GM23338 (cell line): ENCODE measurements around the gene DYSF. TPM values are rescaled to one million over a fixed set of nuclear protein-coding genes. Genes with fewer than 3 reads are reported as not detected.

Experiments used
- ATAC-seq: fragments of 200-7000 bp; cut with Tn5 transposase; 3 replicates; pipeline ENCODE4 v1.9.1; 2020
- DNase-seq: peaks from one replicate; pipeline ENCODE4 v3.0.0-alpha.2; 2015; ENCODE audit warnings: low spot score
- H2AFZ ChIP-seq: fragments of 200-600 bp; sonication (generic); 2 replicates; pipeline ENCODE4 v1.8.0; 2016; ENCODE audit warnings: antibody characterized with exemption, mild to moderate bottlenecking, moderate library complexity
- H3F3A ChIP-seq: fragments of 200-600 bp; sonication (generic); replicated peaks from 2 replicates; pipeline ENCODE4 v1.8.0; 2017; ENCODE audit warnings: antibody characterized with exemption, mixed run types, low read depth
- H3K27ac ChIP-seq: fragments of 200-600 bp; sonication (generic); 2 replicates; pipeline ENCODE4 v1.6.1; 2016; ENCODE audit warnings: low read depth
- H3K27me3 ChIP-seq: fragments of 200-600 bp; sonication (generic); 2 replicates; pipeline ENCODE4 v1.8.0; 2016; ENCODE audit warnings: mild to moderate bottlenecking, mixed run types, moderate library complexity; ENCODE audit not compliant: insufficient read depth
- H3K36me3 ChIP-seq: fragments of 200-600 bp; sonication (generic); 2 replicates; pipeline ENCODE4 v1.8.0; 2016; ENCODE audit warnings: mild to moderate bottlenecking; ENCODE audit not compliant: insufficient read depth
- H3K4me1 ChIP-seq: fragments of 200-600 bp; sonication (generic); 2 replicates; pipeline ENCODE4 v1.8.0; 2016; ENCODE audit warnings: mild to moderate bottlenecking, moderate library complexity; ENCODE audit not compliant: insufficient read depth
- H3K4me2 ChIP-seq: fragments of 200-600 bp; sonication (generic); 2 replicates; pipeline ENCODE4 v1.7.1; 2017; ENCODE audit warnings: mixed run types
- H3K4me3 ChIP-seq: fragments of 200-600 bp; sonication (generic); 2 replicates; pipeline ENCODE4 v1.6.1; 2016; ENCODE audit warnings: mixed run types
- H3K79me2 ChIP-seq: fragments of 200-600 bp; sonication (generic); replicated peaks from 2 replicates; pipeline ENCODE4 v1.8.0; 2017; ENCODE audit warnings: mild to moderate bottlenecking; ENCODE audit not compliant: insufficient read depth
- H3K9me2 ChIP-seq: fragments of 200-600 bp; sonication (generic); 2 replicates; pipeline ENCODE4 v1.8.0; 2017; ENCODE audit not compliant: insufficient read depth
- H4K20me1 ChIP-seq: fragments of 200-600 bp; sonication (generic); replicated peaks from 2 replicates; pipeline ENCODE4 v1.8.0; 2017; ENCODE audit warnings: mild to moderate bottlenecking; ENCODE audit not compliant: insufficient read depth
- H3K27ac Mint-ChIP-seq: 2 replicates; pipeline ENCODE4 v1.8.0; 2020; ENCODE audit warnings: inconsistent platforms, mild to moderate bottlenecking, moderate library complexity, mixed read lengths
- H3K27me3 Mint-ChIP-seq: 3 replicates; pipeline ENCODE4 v1.8.0; 2022; ENCODE audit warnings: low read depth, mild to moderate bottlenecking, moderate library complexity, mixed read lengths, inconsistent platforms; ENCODE audit not compliant: insufficient read depth, poor library complexity
- H3K36me3 Mint-ChIP-seq: 3 replicates; pipeline ENCODE4 v1.8.0; 2021; ENCODE audit warnings: low read depth, mild to moderate bottlenecking, inconsistent platforms, moderate library complexity, mixed read lengths
- H3K4me1 Mint-ChIP-seq: 3 replicates; pipeline ENCODE4 v1.8.0; 2020; ENCODE audit warnings: mild to moderate bottlenecking, inconsistent platforms, mixed read lengths
- H3K4me3 Mint-ChIP-seq: 3 replicates; pipeline ENCODE4 v1.8.0; 2021; ENCODE audit warnings: moderate library complexity, mild to moderate bottlenecking, inconsistent platforms, mixed read lengths
- H3K9me3 Mint-ChIP-seq: 3 replicates; pipeline ENCODE4 v1.8.0; 2020; ENCODE audit warnings: moderate library complexity, mild to moderate bottlenecking, inconsistent platforms, mixed read lengths
- CREB1 ChIP-seq: fragments of 250-450 bp; sonication (Bioruptor Pico); IDR thresholded peaks from 2 replicates; pipeline ENCODE4 v1.5.0; 2020; ENCODE audit warnings: low read depth, mild to moderate bottlenecking, moderate library complexity
- EZH2phosphoT487 ChIP-seq: fragments of 200-600 bp; sonication (generic); IDR thresholded peaks from one replicate; pipeline ENCODE4 v1.8.1; 2018; ENCODE audit warnings: antibody characterized with exemption; ENCODE audit not compliant: unreplicated experiment
- NANOG ChIP-seq: IDR thresholded peaks from 2 replicates; pipeline ENCODE4 v1.6.1; 2016; ENCODE audit warnings: antibody characterized with exemption, borderline replicate concordance
- ZNF114 ChIP-seq: fragments of 250-450 bp; sonication (Bioruptor Pico); IDR thresholded peaks from 2 replicates; pipeline ENCODE4 v1.5.0; 2020; ENCODE audit warnings: mild to moderate bottlenecking, moderate library complexity
- ZNF331 ChIP-seq: fragments of 250-450 bp; sonication (Bioruptor Pico); IDR thresholded peaks from 2 replicates; pipeline ENCODE4 v1.5.0; 2020; ENCODE audit warnings: low read depth, mild to moderate bottlenecking, moderate library complexity
- polyA plus RNA-seq: library from polyadenylated mRNA; unstranded; fragments of >200 nt; fragmentation: Nextera tagmentation; extraction: Ambion mirVana; gene quantifications from 2 replicates; pipeline ENCODE4 v1.2.1, GENCODE V29; 2016
- total RNA-seq: library from RNA; depleted of rRNA; stranded (reverse); fragments of >200 nt; shearing (Covaris generic); gene quantifications from 2 replicates; pipeline ENCODE4 v1.2.3, GENCODE V29; 2014
- TF ChIP-seq, protein P1 (sequence below), 2 experiments: fragments of 200-600 bp in 1 of 2; sonication (generic) in 1 of 2; conservative IDR thresholded peaks; 2 replicates each; pipeline versions ENCODE4 v1.5.1 to v1.6.1; 2016 to 2017; ENCODE audit warnings: antibody characterized with exemption in 2 of 2, low read depth in 2 of 2, mild to moderate bottlenecking in 2 of 2, moderate library complexity in 1 of 2
- TF ChIP-seq, protein P2 (sequence below): IDR thresholded peaks from one replicate; pipeline ENCODE4 v1.6.1; 2018; ENCODE audit warnings: antibody characterized with exemption; ENCODE audit not compliant: unreplicated experiment
- TF ChIP-seq, protein P3 (sequence below): fragments of 250-450 bp; sonication (Bioruptor Pico); IDR thresholded peaks from 2 replicates; pipeline ENCODE4 v1.5.0; 2020; ENCODE audit warnings: mild to moderate bottlenecking, moderate library complexity

Gene DYSF
- total and polyA plus RNA-seq, 2 experiments from 2014 or later: 7.3 to 21.3 TPM

DNA sequence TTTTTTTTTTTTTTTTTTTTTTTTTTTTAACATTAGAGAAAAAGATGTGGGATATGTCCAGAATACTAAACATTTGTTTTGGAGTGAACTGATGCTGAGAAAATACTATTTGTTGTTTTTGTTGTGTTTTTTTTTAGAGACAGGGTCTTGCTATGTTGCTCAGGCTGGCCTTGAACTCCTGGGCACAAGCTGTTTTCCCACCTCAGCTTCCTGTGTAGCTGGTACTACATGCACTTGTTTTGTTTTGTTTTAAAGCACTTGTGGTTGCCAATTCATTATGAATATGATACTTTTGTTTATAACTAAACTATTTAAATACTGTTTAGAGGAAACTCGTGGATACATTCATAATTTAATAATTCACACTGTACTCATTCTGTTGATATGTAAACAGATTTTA, 33.4 kb upstream of the DYSF start:
- no peaks in the 10 kb centered on the region; the same call in 1 of the 2 replicates for H4K20me1 ChIP-seq
- peaks cover 31% of the 10 kb centered on the region for H3K79me2 ChIP-seq
- no peak overlapping the region for H2AFZ ChIP-seq
- Mint-ChIP-seq H3K4me3 (no peak overlapping the region), H3K27ac (no peak overlapping the region), H3K9me3 (no peaks in the 10 kb centered on the region), H3K27me3 (no peaks in the 10 kb centered on the region), H3K4me1 (peaks cover 13% of the 10 kb centered on the region), H3K36me3 (peaks cover 30% of the 10 kb centered on the region)
- ATAC-seq: no peak
- peaks cover 17% of the 10 kb centered on the region for H3K36me3 ChIP-seq
- no peak for DNase-seq
- peaks cover 8% of the 10 kb centered on the region; the same call in 1 of the 2 replicates for H3K4me1 ChIP-seq
- H3K27ac ChIP-seq: no peak overlapping the region
- H3K9me2 ChIP-seq: no peaks in the 10 kb centered on the region
- no peak for TF ChIP-seq ZNF331
- no peak for TF ChIP-seq ZNF114 (CRISPR knock-in tag)
- no peak for TF ChIP-seq EZH2phosphoT487
- TF ChIP-seq, protein P1, sequence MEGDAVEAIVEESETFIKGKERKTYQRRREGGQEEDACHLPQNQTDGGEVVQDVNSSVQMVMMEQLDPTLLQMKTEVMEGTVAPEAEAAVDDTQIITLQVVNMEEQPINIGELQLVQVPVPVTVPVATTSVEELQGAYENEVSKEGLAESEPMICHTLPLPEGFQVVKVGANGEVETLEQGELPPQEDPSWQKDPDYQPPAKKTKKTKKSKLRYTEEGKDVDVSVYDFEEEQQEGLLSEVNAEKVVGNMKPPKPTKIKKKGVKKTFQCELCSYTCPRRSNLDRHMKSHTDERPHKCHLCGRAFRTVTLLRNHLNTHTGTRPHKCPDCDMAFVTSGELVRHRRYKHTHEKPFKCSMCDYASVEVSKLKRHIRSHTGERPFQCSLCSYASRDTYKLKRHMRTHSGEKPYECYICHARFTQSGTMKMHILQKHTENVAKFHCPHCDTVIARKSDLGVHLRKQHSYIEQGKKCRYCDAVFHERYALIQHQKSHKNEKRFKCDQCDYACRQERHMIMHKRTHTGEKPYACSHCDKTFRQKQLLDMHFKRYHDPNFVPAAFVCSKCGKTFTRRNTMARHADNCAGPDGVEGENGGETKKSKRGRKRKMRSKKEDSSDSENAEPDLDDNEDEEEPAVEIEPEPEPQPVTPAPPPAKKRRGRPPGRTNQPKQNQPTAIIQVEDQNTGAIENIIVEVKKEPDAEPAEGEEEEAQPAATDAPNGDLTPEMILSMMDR (conservative IDR thresholded peaks at IDR 0.05; ENCODE audit: low read depth in 2 of 2): no peak
- TF ChIP-seq, protein P2, sequence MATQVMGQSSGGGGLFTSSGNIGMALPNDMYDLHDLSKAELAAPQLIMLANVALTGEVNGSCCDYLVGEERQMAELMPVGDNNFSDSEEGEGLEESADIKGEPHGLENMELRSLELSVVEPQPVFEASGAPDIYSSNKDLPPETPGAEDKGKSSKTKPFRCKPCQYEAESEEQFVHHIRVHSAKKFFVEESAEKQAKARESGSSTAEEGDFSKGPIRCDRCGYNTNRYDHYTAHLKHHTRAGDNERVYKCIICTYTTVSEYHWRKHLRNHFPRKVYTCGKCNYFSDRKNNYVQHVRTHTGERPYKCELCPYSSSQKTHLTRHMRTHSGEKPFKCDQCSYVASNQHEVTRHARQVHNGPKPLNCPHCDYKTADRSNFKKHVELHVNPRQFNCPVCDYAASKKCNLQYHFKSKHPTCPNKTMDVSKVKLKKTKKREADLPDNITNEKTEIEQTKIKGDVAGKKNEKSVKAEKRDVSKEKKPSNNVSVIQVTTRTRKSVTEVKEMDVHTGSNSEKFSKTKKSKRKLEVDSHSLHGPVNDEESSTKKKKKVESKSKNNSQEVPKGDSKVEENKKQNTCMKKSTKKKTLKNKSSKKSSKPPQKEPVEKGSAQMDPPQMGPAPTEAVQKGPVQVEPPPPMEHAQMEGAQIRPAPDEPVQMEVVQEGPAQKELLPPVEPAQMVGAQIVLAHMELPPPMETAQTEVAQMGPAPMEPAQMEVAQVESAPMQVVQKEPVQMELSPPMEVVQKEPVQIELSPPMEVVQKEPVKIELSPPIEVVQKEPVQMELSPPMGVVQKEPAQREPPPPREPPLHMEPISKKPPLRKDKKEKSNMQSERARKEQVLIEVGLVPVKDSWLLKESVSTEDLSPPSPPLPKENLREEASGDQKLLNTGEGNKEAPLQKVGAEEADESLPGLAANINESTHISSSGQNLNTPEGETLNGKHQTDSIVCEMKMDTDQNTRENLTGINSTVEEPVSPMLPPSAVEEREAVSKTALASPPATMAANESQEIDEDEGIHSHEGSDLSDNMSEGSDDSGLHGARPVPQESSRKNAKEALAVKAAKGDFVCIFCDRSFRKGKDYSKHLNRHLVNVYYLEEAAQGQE: no peak
- TF ChIP-seq, protein P3, sequence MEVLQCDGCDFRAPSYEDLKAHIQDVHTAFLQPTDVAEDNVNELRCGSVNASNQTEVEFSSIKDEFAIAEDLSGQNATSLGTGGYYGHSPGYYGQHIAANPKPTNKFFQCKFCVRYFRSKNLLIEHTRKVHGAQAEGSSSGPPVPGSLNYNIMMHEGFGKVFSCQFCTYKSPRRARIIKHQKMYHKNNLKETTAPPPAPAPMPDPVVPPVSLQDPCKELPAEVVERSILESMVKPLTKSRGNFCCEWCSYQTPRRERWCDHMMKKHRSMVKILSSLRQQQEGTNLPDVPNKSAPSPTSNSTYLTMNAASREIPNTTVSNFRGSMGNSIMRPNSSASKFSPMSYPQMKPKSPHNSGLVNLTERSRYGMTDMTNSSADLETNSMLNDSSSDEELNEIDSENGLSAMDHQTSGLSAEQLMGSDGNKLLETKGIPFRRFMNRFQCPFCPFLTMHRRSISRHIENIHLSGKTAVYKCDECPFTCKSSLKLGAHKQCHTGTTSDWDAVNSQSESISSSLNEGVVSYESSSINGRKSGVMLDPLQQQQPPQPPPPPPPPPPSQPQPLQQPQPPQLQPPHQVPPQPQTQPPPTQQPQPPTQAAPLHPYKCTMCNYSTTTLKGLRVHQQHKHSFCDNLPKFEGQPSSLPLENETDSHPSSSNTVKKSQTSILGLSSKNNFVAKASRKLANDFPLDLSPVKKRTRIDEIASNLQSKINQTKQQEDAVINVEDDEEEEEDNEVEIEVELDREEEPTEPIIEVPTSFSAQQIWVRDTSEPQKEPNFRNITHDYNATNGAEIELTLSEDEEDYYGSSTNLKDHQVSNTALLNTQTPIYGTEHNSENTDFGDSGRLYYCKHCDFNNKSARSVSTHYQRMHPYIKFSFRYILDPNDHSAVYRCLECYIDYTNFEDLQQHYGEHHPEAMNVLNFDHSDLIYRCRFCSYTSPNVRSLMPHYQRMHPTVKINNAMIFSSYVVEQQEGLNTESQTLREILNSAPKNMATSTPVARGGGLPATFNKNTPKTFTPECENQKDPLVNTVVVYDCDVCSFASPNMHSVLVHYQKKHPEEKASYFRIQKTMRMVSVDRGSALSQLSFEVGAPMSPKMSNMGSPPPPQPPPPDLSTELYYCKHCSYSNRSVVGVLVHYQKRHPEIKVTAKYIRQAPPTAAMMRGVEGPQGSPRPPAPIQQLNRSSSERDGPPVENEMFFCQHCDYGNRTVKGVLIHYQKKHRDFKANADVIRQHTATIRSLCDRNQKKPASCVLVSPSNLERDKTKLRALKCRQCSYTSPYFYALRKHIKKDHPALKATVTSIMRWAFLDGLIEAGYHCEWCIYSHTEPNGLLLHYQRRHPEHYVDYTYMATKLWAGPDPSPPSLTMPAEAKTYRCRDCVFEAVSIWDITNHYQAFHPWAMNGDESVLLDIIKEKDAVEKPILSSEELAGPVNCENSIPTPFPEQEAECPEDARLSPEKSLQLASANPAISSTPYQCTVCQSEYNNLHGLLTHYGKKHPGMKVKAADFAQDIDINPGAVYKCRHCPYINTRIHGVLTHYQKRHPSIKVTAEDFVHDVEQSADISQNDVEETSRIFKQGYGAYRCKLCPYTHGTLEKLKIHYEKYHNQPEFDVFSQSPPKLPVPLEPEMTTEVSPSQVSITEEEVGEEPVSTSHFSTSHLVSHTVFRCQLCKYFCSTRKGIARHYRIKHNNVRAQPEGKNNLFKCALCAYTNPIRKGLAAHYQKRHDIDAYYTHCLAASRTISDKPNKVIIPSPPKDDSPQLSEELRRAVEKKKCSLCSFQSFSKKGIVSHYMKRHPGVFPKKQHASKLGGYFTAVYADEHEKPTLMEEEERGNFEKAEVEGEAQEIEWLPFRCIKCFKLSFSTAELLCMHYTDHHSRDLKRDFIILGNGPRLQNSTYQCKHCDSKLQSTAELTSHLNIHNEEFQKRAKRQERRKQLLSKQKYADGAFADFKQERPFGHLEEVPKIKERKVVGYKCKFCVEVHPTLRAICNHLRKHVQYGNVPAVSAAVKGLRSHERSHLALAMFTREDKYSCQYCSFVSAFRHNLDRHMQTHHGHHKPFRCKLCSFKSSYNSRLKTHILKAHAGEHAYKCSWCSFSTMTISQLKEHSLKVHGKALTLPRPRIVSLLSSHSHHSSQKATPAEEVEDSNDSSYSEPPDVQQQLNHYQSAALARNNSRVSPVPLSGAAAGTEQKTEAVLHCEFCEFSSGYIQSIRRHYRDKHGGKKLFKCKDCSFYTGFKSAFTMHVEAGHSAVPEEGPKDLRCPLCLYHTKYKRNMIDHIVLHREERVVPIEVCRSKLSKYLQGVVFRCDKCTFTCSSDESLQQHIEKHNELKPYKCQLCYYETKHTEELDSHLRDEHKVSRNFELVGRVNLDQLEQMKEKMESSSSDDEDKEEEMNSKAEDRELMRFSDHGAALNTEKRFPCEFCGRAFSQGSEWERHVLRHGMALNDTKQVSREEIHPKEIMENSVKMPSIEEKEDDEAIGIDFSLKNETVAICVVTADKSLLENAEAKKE (CRISPR knock-in tag): no peak
- TF ChIP-seq CREB1 (CRISPR knock-in tag): no peak
- no peak for TF ChIP-seq NANOG
- no peak overlapping the region for H3K4me2 ChIP-seq
- H3F3A ChIP-seq: 0 out of 2 replicates have a peak, but pooled peaks cover 4% of the 10 kb centered on the region
- no peak overlapping the region for H3K4me3 ChIP-seq
- no peaks in the 10 kb centered on the region for H3K27me3 ChIP-seq
